HG03060 (cell line): Measurements from ENCODE around the gene CTXND1.
A peak's percentile ranks its signal among the peaks of the same experiment; 100 is the strongest.
"Not testable (repeated sequence)": the region's sequence is repeated elsewhere in the genome, so short reads cannot be mapped to it uniquely, and the experiment has no call there.

Experiments used
- ATAC-seq: cut with Tn5 transposase; IDR thresholded peaks from one replicate; pipeline ENCODE4 v1.9.1; 2021; ENCODE audit warnings: low read depth, moderate number of reproducible peaks; ENCODE audit not compliant: unreplicated experiment

Gene CTXND1

DNA sequence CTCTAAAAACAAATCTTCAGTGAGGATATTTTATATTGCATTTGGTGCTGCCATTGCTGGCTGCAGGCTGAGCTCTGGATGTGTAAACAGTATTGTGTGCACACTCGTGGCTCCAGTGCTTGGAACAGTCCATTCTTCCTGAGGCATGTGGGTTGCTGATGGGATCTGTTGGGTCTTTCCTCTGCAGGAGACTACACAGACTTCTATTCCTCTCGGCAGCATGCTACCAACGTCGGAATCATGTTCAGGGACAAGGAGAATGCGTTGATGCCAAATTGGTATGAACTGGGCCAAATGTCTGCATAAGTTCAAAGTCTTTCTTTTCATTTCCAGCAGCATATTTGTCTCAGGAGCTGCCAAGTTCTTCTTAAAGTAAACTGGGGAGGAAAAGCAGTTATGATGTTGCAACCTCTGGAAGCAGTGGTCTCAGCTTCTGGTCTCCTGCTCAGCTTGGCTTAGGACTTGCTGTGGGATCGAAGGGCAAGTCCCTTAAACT is 89.9 kb downstream of the CTXND1 start:
- ATAC-seq: no peak

DNA sequence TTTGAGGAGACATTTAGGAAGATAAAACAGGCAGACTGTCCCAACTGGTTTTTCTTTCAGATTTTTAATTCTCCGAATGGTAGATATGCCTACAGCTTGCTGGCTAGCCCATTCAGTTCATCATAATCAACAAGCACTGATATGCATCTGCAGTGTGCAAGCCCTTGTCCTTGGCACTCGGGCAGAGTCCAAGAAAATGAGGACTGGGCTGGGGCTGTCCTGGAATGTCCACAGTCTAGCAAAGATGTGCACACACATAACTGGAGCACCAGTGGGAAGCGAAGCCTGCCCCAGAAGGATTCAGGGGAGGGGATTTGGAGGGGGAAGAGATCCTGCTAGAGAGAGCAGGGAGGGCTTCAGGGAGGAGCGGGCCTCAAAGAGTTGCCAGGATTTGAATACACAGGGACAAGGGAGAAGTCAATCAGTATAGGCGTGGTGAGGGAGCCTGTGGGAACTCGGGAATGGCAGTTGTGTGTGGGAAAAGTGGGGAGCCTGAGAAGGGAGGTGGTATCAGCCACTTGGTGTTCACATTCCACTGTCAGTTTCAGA is 90.5 kb downstream of the CTXND1 start:
- no peak for ATAC-seq

DNA sequence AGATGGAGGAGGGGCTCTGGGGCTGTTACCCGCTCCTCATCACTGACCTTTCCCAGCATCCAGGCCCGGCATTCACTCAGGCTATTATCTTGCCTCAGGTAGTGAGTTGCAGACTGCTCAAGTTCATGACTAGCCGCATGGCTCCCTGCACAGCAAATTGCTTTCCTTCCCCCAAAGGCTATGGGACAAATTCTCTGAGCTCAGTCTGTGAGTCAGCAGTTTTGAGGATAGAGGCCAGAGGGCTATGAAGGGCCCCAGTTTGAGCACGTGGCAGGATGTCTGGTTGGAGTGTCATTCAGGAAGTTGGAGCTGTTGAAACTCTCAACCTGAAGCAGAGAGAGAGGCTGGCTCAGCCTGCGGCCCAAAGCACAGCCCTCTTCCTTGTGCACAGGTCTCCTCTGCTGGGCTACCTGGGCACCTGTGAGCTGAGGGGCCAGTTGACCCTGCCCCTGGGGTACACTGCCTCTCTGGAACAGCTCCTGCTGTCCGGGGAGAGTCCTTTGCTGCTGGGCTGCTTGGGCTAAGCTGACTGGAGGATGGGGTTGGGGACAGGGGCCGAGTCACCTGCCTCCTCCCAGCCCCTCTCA is 91.3 kb downstream of the CTXND1 start:
- ATAC-seq: peak; percentile 52

DNA sequence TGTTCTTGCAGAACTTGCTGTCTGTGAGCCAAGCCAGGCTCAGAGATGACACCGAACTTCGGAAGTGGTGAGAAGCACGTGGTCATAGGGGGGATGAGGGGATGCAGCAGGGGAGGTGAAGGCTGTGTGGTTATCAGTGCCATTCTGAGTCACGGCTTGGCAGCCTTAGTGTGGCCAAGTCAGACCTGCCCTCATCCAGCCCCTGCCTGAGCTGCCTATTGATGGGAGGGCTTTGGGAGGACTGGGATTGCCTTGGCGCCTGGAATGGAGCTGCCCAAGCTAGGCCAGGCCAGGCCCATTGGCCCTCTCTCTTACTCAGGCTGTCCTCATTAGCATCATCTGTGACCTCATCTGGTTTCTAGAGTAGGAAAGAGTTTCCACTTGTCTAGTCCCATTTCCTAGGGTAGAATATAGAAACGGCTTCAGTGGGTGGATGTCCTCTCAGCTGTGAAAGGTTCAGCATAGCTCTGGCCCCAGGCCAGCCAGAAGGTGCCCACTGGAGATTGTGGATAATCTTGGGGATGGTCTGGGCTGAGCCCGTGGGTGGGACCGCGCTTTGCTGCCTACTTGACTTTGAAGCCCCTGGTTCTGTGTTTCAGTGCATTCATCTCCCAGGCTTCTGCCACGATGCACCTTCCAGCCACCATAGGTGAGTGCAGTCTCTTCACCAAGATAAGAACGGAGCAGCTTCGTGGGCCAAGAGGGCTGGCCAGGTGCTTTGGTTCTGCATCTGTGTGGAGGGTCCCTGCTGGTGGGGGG is 92.0 kb downstream of the CTXND1 start:
- no peak for ATAC-seq

DNA sequence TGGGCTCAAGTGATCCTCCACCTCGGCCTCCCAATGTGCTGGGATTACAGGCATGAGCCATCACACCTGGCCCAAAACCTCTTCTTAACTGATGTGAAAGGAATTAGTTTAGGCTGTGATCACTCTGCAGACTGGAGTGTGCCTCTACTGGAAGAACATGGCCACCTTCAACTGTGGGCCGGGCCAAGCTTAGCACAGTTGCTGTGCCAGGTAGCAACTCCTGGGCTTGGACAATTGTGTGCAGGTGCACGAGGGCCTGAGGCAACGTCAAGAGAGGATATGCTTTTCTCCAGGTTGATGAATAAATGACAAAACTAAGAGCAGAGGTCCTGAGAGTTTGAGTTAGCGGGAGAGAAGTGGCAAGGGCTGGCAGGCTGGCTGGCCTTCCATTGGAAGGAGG is 92.7 kb downstream of the CTXND1 start:
- ATAC-seq: no peak

DNA sequence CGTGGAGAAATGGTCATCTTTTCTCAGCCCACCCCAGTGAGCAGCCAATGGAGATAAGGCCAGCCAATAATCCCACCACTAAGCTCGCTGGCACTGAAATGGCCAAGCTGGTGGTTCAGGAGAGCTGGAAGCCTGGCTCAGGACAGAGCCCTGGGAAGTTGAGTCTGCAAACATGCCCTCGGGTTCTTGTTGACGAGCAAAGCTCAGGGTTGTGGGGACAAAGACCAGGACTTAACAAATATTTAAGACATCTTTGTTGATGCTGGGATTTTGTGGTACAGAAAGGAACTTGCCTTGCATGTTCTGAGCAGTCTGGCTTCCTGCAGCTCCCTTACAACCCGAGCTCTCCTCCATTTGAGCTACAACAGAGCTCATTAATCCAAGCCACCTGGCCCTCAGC is 94.8 kb downstream of the CTXND1 start:
- ATAC-seq: no peak

DNA sequence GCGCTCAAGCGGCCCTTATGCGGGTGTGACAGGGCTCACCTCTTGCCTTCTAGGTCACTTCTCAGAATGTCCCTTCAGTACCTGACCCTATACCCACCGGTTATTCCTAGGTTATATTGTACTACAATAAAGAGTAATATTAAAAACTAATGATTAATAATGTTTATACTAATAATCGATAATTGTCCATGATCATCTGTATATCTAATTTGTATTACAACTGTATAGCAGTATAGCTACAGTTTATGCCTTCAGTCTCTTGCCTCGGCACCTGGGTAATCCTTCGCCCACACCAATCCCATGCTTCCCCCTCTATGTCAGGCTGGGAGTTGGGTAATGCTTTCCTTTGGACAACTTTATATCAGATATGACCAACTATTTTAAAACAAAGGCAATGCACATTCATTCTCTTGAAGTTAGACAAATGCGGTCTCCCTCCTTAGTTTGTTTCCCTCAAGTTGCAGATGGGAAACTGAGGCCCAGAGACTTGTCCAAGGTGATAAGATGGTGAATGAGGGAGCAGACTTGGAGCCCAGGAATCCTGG is 95.8 kb downstream of the CTXND1 start:
- ATAC-seq: no peak

DNA sequence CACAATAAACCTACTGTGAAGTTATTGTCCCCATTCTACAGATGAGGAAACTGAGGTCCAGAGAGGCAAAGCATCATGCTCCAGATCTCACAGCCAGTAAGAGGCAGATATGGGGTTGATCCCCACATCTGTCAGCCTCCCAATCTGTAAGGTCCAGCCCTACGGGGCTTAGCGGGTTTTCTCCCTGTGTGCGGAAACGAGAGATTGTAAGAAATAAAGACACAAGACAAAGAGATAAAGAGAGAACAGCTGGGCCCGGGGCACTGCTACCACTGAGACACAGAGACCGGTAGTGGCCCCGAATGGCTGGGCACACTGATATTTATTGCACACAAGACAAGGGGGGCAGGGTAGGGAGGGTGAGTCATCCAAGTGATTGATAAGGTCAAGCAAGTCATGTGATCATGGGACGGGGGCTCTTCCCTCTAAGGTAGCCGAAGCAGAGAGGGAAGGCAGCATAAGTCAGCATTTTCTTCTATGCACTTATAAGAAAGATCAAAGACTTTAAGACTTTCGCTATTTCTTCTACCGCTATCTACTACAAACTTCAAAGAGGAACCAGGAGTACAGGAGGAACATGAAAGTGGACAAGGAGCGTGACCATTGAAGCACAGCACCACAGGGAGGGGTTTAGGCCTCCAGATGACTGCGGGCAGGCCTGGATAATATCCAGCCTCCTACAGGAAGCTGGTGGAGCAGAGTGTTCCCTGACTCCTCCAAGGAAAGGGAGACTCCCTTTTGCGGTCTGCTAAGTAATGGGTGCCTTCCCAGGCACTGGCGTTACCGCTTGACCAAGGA is 96.4 kb downstream of the CTXND1 start:
- ATAC-seq: not testable (repeated sequence)

DNA sequence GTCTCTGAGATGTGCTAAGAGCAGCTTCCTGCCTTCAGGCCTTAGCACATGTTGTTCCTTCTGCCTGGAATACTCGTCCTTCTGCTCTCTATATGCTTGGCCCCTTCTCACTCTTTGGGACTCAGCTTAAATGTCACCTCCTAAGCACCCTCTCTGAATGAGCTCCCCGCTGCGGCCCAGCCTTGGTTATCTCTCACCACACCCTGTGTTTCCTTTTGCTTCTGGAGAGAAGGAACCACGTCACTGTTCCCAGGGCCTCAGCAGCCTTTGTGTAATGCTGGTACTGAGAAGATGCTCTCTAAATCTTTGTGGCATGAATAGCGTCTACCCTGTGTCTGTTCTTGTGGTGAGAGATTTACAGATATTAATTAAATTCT is 97.0 kb downstream of the CTXND1 start:
- no peak for ATAC-seq

DNA sequence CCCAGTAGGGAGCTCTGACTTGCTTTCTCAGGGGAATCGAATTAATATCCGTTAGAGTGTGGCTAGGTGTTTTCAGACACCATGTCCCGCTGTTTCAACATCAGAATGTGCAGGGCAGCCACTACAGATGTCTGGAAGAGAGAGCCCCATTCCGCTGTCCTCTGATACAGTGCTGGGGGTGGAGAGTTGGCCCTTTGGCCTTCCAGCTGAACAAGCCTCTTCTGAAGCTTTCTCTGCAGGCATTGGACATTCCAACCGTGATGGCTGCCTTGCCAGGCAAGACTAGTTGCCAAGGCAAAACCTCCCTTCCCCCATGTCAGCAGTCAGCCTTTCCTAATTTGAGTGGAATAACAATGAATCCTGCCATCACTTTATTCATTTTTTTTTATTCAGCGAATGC is 97.7 kb downstream of the CTXND1 start:
- no peak for ATAC-seq

DNA sequence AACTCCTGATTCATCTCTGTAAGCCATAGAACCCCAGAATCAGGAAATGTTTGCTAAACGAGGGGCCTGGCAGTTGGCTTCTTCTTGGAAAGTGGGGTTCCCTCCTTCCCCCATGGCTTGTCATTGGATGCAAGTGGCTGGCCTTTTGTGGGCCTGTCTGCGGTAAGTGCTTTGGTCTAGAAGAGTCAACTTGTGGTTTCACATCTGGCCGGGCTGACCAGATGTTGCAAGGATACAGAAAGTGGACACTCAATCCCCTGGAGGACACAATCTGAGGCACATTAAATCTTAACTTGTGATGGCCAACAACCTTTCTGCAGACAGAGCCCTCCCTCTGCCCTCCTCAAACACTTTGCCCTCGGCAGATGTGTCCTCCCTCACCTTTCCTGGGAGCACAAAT is 98.1 kb downstream of the CTXND1 start:
- ATAC-seq: no peak

DNA sequence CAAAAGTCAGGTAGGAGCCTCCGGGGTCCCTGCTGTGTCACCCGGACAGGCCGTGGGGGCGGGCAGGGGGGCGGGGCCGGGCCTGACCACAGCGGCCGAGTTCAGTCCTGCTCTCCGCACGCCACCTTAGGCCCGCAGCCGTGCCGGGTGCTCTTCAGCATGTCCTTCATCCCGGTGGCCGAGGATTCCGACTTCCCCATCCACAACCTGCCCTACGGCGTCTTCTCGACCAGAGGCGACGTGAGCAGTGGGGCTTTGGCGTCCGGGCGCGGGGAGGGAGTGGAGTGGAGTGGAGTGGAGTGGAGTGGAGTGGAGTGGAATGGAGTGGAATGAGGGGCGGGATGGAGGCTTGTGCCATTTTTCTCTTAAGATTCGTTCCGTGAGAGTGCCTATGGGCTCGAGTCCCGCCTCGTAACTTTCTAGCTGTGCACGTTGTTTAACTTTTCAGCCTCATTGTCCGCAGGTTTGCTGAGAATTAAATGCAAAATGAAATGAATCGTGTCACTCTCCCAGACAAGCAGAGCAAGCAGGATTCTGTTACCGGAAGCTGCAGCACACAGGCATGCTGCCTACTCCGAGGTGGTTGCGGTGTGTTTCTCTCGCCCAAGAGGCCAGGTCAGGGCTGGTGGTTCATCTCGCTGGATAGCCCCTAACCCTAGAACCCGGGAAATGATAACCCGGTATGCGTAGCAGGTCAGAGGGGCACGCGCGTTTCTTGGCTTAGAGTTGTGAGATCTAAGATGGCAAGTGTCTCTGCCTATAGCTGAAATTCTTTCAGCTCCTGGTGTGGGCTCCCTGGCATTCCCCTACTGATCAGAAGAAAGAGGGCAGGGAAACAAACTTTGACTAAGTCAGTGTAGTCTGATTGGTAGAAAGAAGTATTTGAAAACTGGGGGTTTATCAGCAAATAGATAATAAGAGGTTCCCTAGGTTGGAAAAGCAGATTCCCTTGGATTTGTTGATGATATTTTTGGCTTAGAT is 98.8 kb downstream of the CTXND1 start, which contains the start of gene FAH:
Gene FAH (plus strand): TSS at position 104 of the 981 bp plus-strand sequence. CDS start 56 bp downstream, at position 160.
- no peak for ATAC-seq

DNA sequence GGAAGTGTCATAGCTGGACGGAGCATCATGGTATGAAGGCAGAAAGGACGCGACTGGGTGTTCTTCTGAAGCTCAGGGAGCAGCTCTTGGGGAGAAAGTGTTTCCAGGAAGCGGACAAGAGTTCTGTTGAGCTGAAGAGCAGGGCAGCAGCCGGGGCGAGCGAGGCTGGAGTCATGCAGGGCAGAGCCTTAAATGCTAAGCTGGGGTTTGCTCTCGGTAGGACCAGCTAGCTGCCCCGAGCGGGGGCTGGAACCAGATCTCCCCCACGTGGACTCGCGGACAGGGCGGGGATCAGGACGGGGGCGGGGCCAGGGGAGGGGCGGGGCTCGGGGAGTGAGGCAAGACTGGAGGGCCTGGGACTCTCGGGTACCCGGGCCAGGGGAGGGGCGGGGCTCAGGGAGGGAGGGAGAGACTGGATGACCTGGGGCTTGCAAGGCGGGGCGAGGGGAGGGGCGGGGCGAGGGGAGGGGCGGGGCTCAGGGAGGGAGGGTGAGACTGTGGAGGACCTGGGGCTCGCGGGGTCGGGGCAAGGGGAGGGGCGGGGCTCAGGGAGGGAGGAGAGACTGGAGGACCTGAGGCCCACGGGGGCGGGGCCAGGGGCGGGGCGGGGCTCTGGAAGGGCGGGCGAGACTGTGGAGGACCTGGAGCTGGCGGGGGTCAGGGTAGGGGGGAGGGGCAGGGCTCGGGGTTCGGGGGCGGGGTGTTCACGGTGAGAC is 99.7 kb downstream of the CTXND1 start:
- no peak for ATAC-seq

DNA sequence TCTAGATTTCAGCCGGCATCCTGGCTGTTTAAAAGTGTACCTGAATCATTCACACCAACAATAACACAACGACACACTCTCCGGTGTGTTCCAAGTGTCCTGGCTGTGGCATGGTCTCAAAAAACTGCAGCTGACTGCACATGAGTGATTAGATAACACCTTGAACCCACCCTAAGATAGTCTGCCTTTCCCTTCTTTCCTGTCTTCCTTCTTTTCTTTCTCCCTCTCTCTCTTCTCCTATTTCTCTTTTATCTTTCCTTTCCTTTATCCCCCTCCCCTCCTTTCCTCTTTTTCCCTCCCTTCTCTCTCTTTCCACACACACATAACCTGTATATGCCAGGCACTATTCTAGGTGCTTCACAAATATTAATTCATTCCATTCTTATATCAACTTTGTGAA is 100.4 kb downstream of the CTXND1 start:
- no peak for ATAC-seq

DNA sequence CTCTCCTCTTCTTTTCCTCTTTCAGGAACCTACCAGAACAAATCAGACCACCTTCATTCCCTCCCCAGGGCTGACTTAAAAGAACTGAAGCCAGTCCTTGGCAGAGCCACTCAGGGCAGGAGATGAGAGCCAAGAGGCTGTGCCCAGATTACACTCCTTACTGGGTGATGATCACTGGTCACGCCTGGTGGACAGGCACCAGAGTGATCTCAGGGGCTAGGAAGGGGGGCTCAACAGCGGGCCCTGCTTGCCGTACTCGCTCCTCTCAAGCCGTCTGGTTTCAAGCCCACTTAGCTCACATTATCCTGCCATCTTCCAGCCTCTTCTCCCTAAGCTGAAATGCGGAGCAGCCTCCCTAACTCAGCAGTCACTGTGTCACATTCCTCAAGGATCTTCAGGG is 100.9 kb downstream of the CTXND1 start:
- ATAC-seq: no peak
